PC-3 (cell line): Measurements from ENCODE around the gene PCDH10.

ENCODE experiments used
- CTCF ChIP-seq: fragments of 300-600 bp; sonication (generic); conservative IDR thresholded peaks from 2 replicates; pipeline ENCODE4 v1.5.1; 2017; ENCODE audit warnings: antibody characterized with exemption, low read depth, mild to moderate bottlenecking, low read length
- EZH2 ChIP-seq: fragments of 300-600 bp; sonication (generic); IDR thresholded peaks from one replicate; pipeline ENCODE4 v1.6.1; 2017; ENCODE audit warnings: antibody characterized with exemption, mild to moderate bottlenecking, low read length; ENCODE audit not compliant: unreplicated experiment
- EZH2phosphoT487 ChIP-seq: fragments of 300-600 bp; sonication (generic); IDR thresholded peaks from 2 replicates; pipeline ENCODE4 v1.6.1; 2018; ENCODE audit warnings: mild to moderate bottlenecking, antibody characterized with exemption, low read length, borderline replicate concordance

- TF ChIP-seq CTCF (0 out of 2 replicates have a peak, but pooled peaks have one; percentile 13), EZH2phosphoT487 (no peak), EZH2 (no peak)
These were observed 3.1 kb upstream of the PCDH10 start for GRCh38 chr4:133145758-133146573.
